HUES6 (cell line): Measurements from ENCODE around the gene LAMC3.
A peak's percentile ranks its signal among the peaks of the same experiment; 100 is the strongest.

Experiments used
- H3K27ac ChIP-seq: 2 replicates; pipeline ENCODE4 v1.7.0; 2013; ENCODE audit warnings: low read depth, mild to moderate bottlenecking, low read length, inconsistent platforms
- H3K27me3 ChIP-seq: 2 replicates; pipeline ENCODE4 v1.6.1; 2013; ENCODE audit warnings: low read length; ENCODE audit not compliant: control insufficient read depth, insufficient read depth
- H3K36me3 ChIP-seq: 2 replicates; pipeline ENCODE4 v1.6.1; 2013; ENCODE audit warnings: low read length; ENCODE audit not compliant: control insufficient read depth, insufficient read depth
- H3K4me1 ChIP-seq: 2 replicates; pipeline ENCODE4 v1.6.1; 2013; ENCODE audit warnings: low read length; ENCODE audit not compliant: control insufficient read depth, insufficient read depth
- H3K4me3 ChIP-seq: 2 replicates; pipeline ENCODE4 v1.5.1; 2013; ENCODE audit warnings: low read depth, low read length
- H3K9ac ChIP-seq: one replicate; pipeline ENCODE4 v1.6.1; 2013; ENCODE audit warnings: mild to moderate bottlenecking, low read length
- H3K9me3 ChIP-seq: 2 replicates; pipeline ENCODE4 v1.6.1; 2013; ENCODE audit warnings: low read depth, low read length; ENCODE audit not compliant: control insufficient read depth, insufficient read depth

Gene LAMC3

GRCh38 chr9:131008909-131009618 lies at the start of gene LAMC3:
TSS of gene LAMC3 (plus strand) at chr9:131009174. CDS start at chr9:131009215, 41 bp downstream.
- Histone ChIP-seq H3K36me3 (0 out of 2 replicates have a peak, but pooled peaks cover 2% of the 10 kb centered on the region), H3K4me1 (peaks cover 34% of the 10 kb centered on the region), H3K9ac (peak within 1 kb of the TSS; percentile 66), H3K9me3 (no peaks in the 10 kb centered on the region), H3K27ac (no peak within 1 kb of the TSS), H3K4me3 (peak within 1 kb of the TSS; percentile 54), H3K27me3 (peaks cover 12% of the 10 kb centered on the region)

- Histone ChIP-seq H3K27ac (no peak overlapping the region), H3K9me3 (peaks cover 13% of the 10 kb centered on the region), H3K4me3 (no peak overlapping the region), H3K9ac (no peak overlapping the region), H3K27me3 (no peaks in the 10 kb centered on the region), H3K4me1 (peaks cover 11% of the 10 kb centered on the region; the same call in 1 of the 2 replicates), H3K36me3 (no peaks in the 10 kb centered on the region)
Observed at GRCh38 chr9:130959809-130960334, 49.1 kb upstream of the LAMC3 start.

GRCh38 chr9:130960522-130961378 lies 48.2 kb upstream of the LAMC3 start:
- Histone ChIP-seq H3K27me3 (no peaks in the 10 kb centered on the region), H3K4me1 (peaks cover 11% of the 10 kb centered on the region; the same call in 1 of the 2 replicates), H3K36me3 (no peaks in the 10 kb centered on the region), H3K9me3 (peaks cover 13% of the 10 kb centered on the region), H3K9ac (no peak overlapping the region), H3K27ac (no peak overlapping the region), H3K4me3 (no peak overlapping the region)

GRCh38 chr9:130961511-130962300 lies 47.3 kb upstream of the LAMC3 start:
- Histone ChIP-seq H3K9me3 (peaks cover 13% of the 10 kb centered on the region), H3K4me1 (peaks cover 8% of the 10 kb centered on the region; the same call in 1 of the 2 replicates), H3K4me3 (no peak overlapping the region), H3K27ac (no peak overlapping the region), H3K9ac (no peak overlapping the region), H3K27me3 (no peaks in the 10 kb centered on the region), H3K36me3 (no peaks in the 10 kb centered on the region)

GRCh38 chr9:130962418-130963316 lies 46.3 kb upstream of the LAMC3 start:
- Histone ChIP-seq H3K4me1 (peaks cover 8% of the 10 kb centered on the region; the same call in 1 of the 2 replicates), H3K27me3 (no peaks in the 10 kb centered on the region), H3K27ac (no peak overlapping the region)

GRCh38 chr9:130963337-130963908 lies 45.6 kb upstream of the LAMC3 start:
- no peaks in the 10 kb centered on the region for H3K36me3 ChIP-seq
- H3K4me1 ChIP-seq = peaks cover 8% of the 10 kb centered on the region; the same call in 1 of the 2 replicates
- H3K27ac ChIP-seq = no peak overlapping the region
- no peak overlapping the region for H3K4me3 ChIP-seq
- peaks cover 12% of the 10 kb centered on the region for H3K9me3 ChIP-seq
- no peaks in the 10 kb centered on the region for H3K27me3 ChIP-seq
- H3K9ac ChIP-seq = no peak overlapping the region

More at GRCh38 chr9:130962418-130963316, 46.3 kb upstream of the LAMC3 start:
- no peak overlapping the region for H3K9ac ChIP-seq
- no peaks in the 10 kb centered on the region for H3K36me3 ChIP-seq
- H3K9me3 ChIP-seq = peaks cover 13% of the 10 kb centered on the region
- H3K4me3 ChIP-seq = no peak overlapping the region

- Histone ChIP-seq H3K36me3 (no peaks in the 10 kb centered on the region), H3K27me3 (no peaks in the 10 kb centered on the region), H3K9ac (no peak overlapping the region), H3K4me1 (peaks cover 8% of the 10 kb centered on the region; the same call in 1 of the 2 replicates), H3K9me3 (peaks cover 7% of the 10 kb centered on the region), H3K27ac (no peak overlapping the region), H3K4me3 (no peak overlapping the region)
Observed at GRCh38 chr9:130963916-130964315, 45.1 kb upstream of the LAMC3 start.

GRCh38 chr9:130965680-130966079 lies 43.3 kb upstream of the LAMC3 start:
- no peak overlapping the region for H3K4me3 ChIP-seq
- H3K27ac ChIP-seq = no peak overlapping the region
- peaks cover 6% of the 10 kb centered on the region; the same call in 1 of the 2 replicates for H3K9me3 ChIP-seq
- H3K9ac ChIP-seq = no peak overlapping the region
- no peaks in the 10 kb centered on the region for H3K36me3 ChIP-seq
- H3K27me3 ChIP-seq = no peaks in the 10 kb centered on the region
- H3K4me1 ChIP-seq = peaks cover 8% of the 10 kb centered on the region; the same call in 1 of the 2 replicates

GRCh38 chr9:130970052-130970451 lies 38.9 kb upstream of the LAMC3 start:
- H3K9me3 ChIP-seq = no peaks in the 10 kb centered on the region
- H3K27ac ChIP-seq = no peak overlapping the region
- H3K9ac ChIP-seq = no peak overlapping the region
- H3K27me3 ChIP-seq = peaks cover 12% of the 10 kb centered on the region; the same call in 1 of the 2 replicates
- no peak overlapping the region for H3K4me3 ChIP-seq
- H3K4me1 ChIP-seq = peaks cover 3% of the 10 kb centered on the region; the same call in 1 of the 2 replicates
- H3K36me3 ChIP-seq = no peaks in the 10 kb centered on the region
